K562 (cell line): ENCODE measurements around the gene MND1. TPM values are rescaled to one million over a fixed set of nuclear protein-coding genes. Genes with fewer than 3 reads are reported as not detected.

Experiments used
- ATAC-seq: fragments of 200-7000 bp; cut with Tn5 transposase; 3 replicates; pipeline ENCODE4 v1.9.1; 2020; ENCODE audit warnings: moderate library complexity
- BruUV-seq: library from RNA; stranded (reverse); fragments of 400-500 nt; replicated peaks from 2 replicates; lab custom pipeline; 2021; lab: Mats Ljungman, UMichigan
- CTCF ChIA-PET: fragments of 300-600 bp; formaldehyde crosslinking; extraction: SDS; loops from one replicate; lab custom pipeline; 2021; ENCODE audit warnings: low intra/inter-chr PET ratio; lab: Yijun Ruan, JAX
- POLR2A ChIA-PET: fragments of 300-600, 350-650 bp; sonication (Branson Sonifier 250); formaldehyde crosslinking; extraction: SDS; loops from one replicate; lab custom pipeline; 2021; ENCODE audit warnings: antibody characterized with exemption, inconsistent platforms; lab: Yijun Ruan, JAX
- DNase-seq, 4 experiments: peaks; one replicate each; pipeline versions ENCODE4 v3.0.0 to v3.0.0-alpha.2; 2011 to 2018; ENCODE audit warnings: low spot score in 3 of 4, mixed read lengths in 3 of 4; ENCODE audit errors: extremely low read depth in 1 of 4
- FAIRE-seq: peaks from 2 replicates; lab custom pipeline; 2011; peaks lifted over from hg19 to GRCh38; lab: Jason Lieb, UNC
- H2AFZ ChIP-seq: 2 replicates; pipeline ENCODE4 v1.6.0; 2011; ENCODE audit warnings: low read depth, low read length, control low read depth, inconsistent platforms
- H3K27ac ChIP-seq: fragments of 200-600 bp; 3 replicates; pipeline ENCODE4 v1.8.0; 2011; ENCODE audit warnings: low read depth, mild to moderate bottlenecking, control low read depth, inconsistent platforms, low read length, moderate library complexity, mixed read lengths; ENCODE audit errors: extremely low read depth
- H3K27me3 ChIP-seq, 2 experiments: fragments of 300-600 bp in 1 of 2; 2 replicates in 1 of 2; 3 replicates in 1 of 2; pipeline versions ENCODE4 v1.6.0 to v1.8.0; 2011; ENCODE audit warnings: inconsistent platforms in 2 of 2, low read length in 2 of 2, mild to moderate bottlenecking in 1 of 2, mixed read lengths in 1 of 2, moderate library complexity in 1 of 2; ENCODE audit not compliant: control insufficient read depth in 2 of 2, insufficient read depth in 2 of 2
- H3K36me3 ChIP-seq: fragments of 300-600 bp; 3 replicates; pipeline ENCODE4 v1.8.0; 2011; ENCODE audit warnings: mild to moderate bottlenecking, low read length, inconsistent platforms; ENCODE audit not compliant: control insufficient read depth, insufficient read depth
- H3K4me1 ChIP-seq, 2 experiments: fragments of 200-600 bp in 1 of 2; replicated peaks in 1 of 2; 2 replicates in 1 of 2; 3 replicates in 1 of 2; pipeline versions ENCODE4 v1.5.1 to v1.8.0; 2011; ENCODE audit warnings: inconsistent platforms in 2 of 2, low read length in 2 of 2, mild to moderate bottlenecking in 1 of 2, mixed read lengths in 1 of 2, moderate library complexity in 1 of 2; ENCODE audit not compliant: control insufficient read depth in 2 of 2, insufficient read depth in 2 of 2
- H3K4me2 ChIP-seq: 2 replicates; pipeline ENCODE4 v1.6.1; 2011; ENCODE audit warnings: low read length, control low read depth, inconsistent platforms, mixed read lengths; ENCODE audit not compliant: insufficient read depth
- H3K4me3 ChIP-seq: fragments of 200-600 bp; sonication (generic), shearing (Covaris generic); 2 replicates; pipeline ENCODE4 v1.5.1; 2016; ENCODE audit warnings: control low read depth, inconsistent platforms
- H3K79me2 ChIP-seq: fragments of 200-600 bp; 3 replicates; pipeline ENCODE4 v1.8.0; 2011; ENCODE audit warnings: low read length, inconsistent platforms; ENCODE audit not compliant: control insufficient read depth, insufficient read depth
- H3K9ac ChIP-seq, 2 experiments: 2 replicates each; pipeline versions ENCODE4 v1.6.0 to v1.6.1; 2011; ENCODE audit warnings: low read depth in 2 of 2, low read length in 2 of 2, control low read depth in 1 of 2, inconsistent platforms in 1 of 2, mild to moderate bottlenecking in 1 of 2, mixed read lengths in 1 of 2; ENCODE audit not compliant: insufficient read depth in 1 of 2
- H3K9me1 ChIP-seq: one replicate; pipeline ENCODE4 v1.6.0; 2011; ENCODE audit warnings: inconsistent platforms, mild to moderate bottlenecking, low read length, moderate library complexity; ENCODE audit not compliant: control insufficient read depth, insufficient read depth
- H3K9me3 ChIP-seq: replicated peaks from 2 replicates; pipeline ENCODE4 v1.5.1; 2011; ENCODE audit warnings: low read depth, low read length, inconsistent platforms; ENCODE audit not compliant: control insufficient read depth, insufficient read depth
- H4K20me1 ChIP-seq: replicated peaks from 2 replicates; pipeline ENCODE4 v1.6.1; 2011; ENCODE audit warnings: low read length, inconsistent platforms, mixed read lengths; ENCODE audit not compliant: control insufficient read depth, insufficient read depth
- ARNT ChIP-seq, 2 experiments: fragments of 450-650 bp; IDR thresholded peaks; 2 replicates each; pipeline ENCODE4 v1.6.1; 2016; ENCODE audit warnings: mild to moderate bottlenecking in 1 of 2
- CBFB ChIP-seq: sonication (generic); formaldehyde crosslinking; IDR thresholded peaks from 2 replicates; pipeline ENCODE4 v1.4.0; 2020; ENCODE audit warnings: mild to moderate bottlenecking, missing genetic modification reagents
- CSDE1 ChIP-seq, 2 experiments: fragments of 450-650 bp; IDR thresholded peaks; 2 replicates each; pipeline ENCODE4 v1.6.1; 2016; ENCODE audit warnings: mild to moderate bottlenecking in 1 of 2
- FOXJ2 ChIP-seq: fragments of 200-800 bp; sonication (Bioruptor generic); IDR thresholded peaks from 2 replicates; pipeline ENCODE4 v1.6.1; 2016; ENCODE audit warnings: missing genetic modification characterization, missing compliant biosample characterization
- HNRNPL ChIP-seq: fragments of 200-400 bp; formaldehyde crosslinking; IDR thresholded peaks from 2 replicates; pipeline ENCODE4 v1.6.1; 2017; ENCODE audit warnings: low read depth, mild to moderate bottlenecking, low read length
- MNT ChIP-seq, 2 experiments: fragments of 450-650 bp; conservative IDR thresholded peaks; 2 replicates each; pipeline ENCODE4 v1.6.1; 2017; ENCODE audit warnings: mild to moderate bottlenecking in 2 of 2, moderate library complexity in 2 of 2
- MTF1 ChIP-seq: fragments of 250-450 bp; sonication (Bioruptor Pico); IDR thresholded peaks from 2 replicates; pipeline ENCODE4 v1.9.0; 2021; ENCODE audit warnings: moderate library complexity, mild to moderate bottlenecking, inconsistent platforms, borderline replicate concordance
- PCBP2 ChIP-seq: fragments of 200-400 bp; formaldehyde crosslinking; IDR thresholded peaks from 2 replicates; pipeline ENCODE4 v1.6.1; 2018; ENCODE audit warnings: low read length, low read depth, mild to moderate bottlenecking, moderate library complexity; ENCODE audit not compliant: poor library complexity, severe bottlenecking
- PTRF ChIP-seq: fragments of 450-650 bp; IDR thresholded peaks from 2 replicates; pipeline ENCODE4 v1.6.1; 2016; ENCODE audit warnings: mild to moderate bottlenecking, missing genetic modification characterization, missing compliant biosample characterization
- STAT5B ChIP-seq: fragments of 250-450 bp; sonication (Bioruptor Pico); IDR thresholded peaks from 2 replicates; pipeline ENCODE4 v1.8.0; 2021; ENCODE audit warnings: mild to moderate bottlenecking, inconsistent platforms
- ZNF311 ChIP-seq: fragments of 250-450 bp; sonication (Bioruptor Pico); IDR thresholded peaks from 2 replicates; pipeline ENCODE4 v1.4.0; 2020; ENCODE audit warnings: mild to moderate bottlenecking, moderate library complexity
- WGBS: fragments of 100-300 bp; shearing (Covaris generic); methylation state at CpG from one replicate; pipeline ENCODE4 v1.1.6; 2016; ENCODE audit warnings: low coverage, mixed read lengths; ENCODE audit not compliant: insufficient coverage; ENCODE audit errors: missing lambda C conversion rate; 5-methylcytosine and 5-hydroxymethylcytosine counted together
- in situ Hi-C: fragments of 300-500 bp; cut with MboI; formaldehyde crosslinking; loops from 4 replicates; pipeline ENCODE4 v1.15.0; 2018; ENCODE audit warnings: inconsistent platforms, mixed read lengths
- intact Hi-C: fragments of 100-400 bp; cut with micrococcal nuclease; formaldehyde crosslinking; loops from 2 replicates; pipeline ENCODE4 v1.14.2; 2022
- polyA plus RNA-seq, 8 experiments: library from polyadenylated mRNA; depleted of rRNA in 4 of 8; stranded (reverse) in 5 of 8; unstranded in 3 of 8; fragments of >200 nt; fragmentation: Nextera tagmentation in 2 of 8; fragmentation: Illumina TruSeq in 1 of 8; extraction: Ambion mirVana in 2 of 8; extraction: Trizol in 1 of 8; gene quantifications; 2 replicates each; pipeline versions ENCODE4 v1.2.1 to v1.2.3, GENCODE V29; 2011 to 2014; ENCODE audit warnings: inconsistent platforms in 1 of 8, missing spikeins in 1 of 8
- total RNA-seq, 7 experiments: library from RNA; depleted of rRNA in 6 of 7; stranded (reverse); fragments of >200 nt in 6 of 7; fragmentation: Illumina TruSeq in 2 of 7; extraction: Trizol in 2 of 7; gene quantifications; 2 replicates each; pipeline versions ENCODE4 v1.2.1 to v1.2.3, GENCODE V29; 2011 to 2021; ENCODE audit warnings: low replicate concordance in 1 of 7
- TF ChIP-seq, protein P1 (sequence below): sonication (generic); formaldehyde crosslinking; IDR thresholded peaks from 2 replicates; pipeline ENCODE4 v1.8.0; 2022; ENCODE audit warnings: missing genetic modification reagents, mild to moderate bottlenecking, moderate library complexity, borderline replicate concordance
- TF ChIP-seq, protein P2 (sequence below): sonication (generic); formaldehyde crosslinking; IDR thresholded peaks from 2 replicates; pipeline ENCODE4 v1.8.0; 2022; ENCODE audit warnings: mild to moderate bottlenecking, missing genetic modification reagents

MND1 gene
- total and polyA plus RNA-seq, 9 of the 15 experiments (the other 6 are each of a cell fraction or from before 2014, with no cell fraction given), result 35.3 to 94.1 (median 59.9) TPM

GRCh38 chr4:153458969-153459368 is 114.5 kb downstream of the MND1 start:
- intact Hi-C loops, result no loop called here
- Histone ChIP-seq H3K36me3 (no peaks in the 10 kb centered on the region), H3K9me1 (peaks cover 3% of the 10 kb centered on the region), H3K4me3 (no peak overlapping the region), H3K27me3 (no peaks in the 10 kb centered on the region), H3K9ac (no peak overlapping the region), H3K9me3 (no peaks in the 10 kb centered on the region), H2AFZ (no peak overlapping the region), H4K20me1 (no peaks in the 10 kb centered on the region), H3K79me2 (no peaks in the 10 kb centered on the region), H3K4me2 (no peak overlapping the region), H3K27ac (no peak overlapping the region), H3K4me1 (peaks cover 7 to 9% of the 10 kb centered on the region in 2 experiments; a peak in 4 of 5 replicates)
- no peak for ATAC-seq
- no peak for DNase-seq
- FAIRE-seq, result no peak
- TF ChIP-seq CBFB (CRISPR knock-in tag), result no peak
- TF ChIP-seq FOXJ2 (tag), result no peak
- TF ChIP-seq MTF1 (CRISPR knock-in tag), result no peak
- TF ChIP-seq, protein P1, sequence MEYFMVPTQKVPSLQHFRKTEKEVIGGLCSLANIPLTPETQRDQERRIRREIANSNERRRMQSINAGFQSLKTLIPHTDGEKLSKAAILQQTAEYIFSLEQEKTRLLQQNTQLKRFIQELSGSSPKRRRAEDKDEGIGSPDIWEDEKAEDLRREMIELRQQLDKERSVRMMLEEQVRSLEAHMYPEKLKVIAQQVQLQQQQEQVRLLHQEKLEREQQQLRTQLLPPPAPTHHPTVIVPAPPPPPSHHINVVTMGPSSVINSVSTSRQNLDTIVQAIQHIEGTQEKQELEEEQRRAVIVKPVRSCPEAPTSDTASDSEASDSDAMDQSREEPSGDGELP (CRISPR knock-in tag), result no peak
- TF ChIP-seq, protein P2, sequence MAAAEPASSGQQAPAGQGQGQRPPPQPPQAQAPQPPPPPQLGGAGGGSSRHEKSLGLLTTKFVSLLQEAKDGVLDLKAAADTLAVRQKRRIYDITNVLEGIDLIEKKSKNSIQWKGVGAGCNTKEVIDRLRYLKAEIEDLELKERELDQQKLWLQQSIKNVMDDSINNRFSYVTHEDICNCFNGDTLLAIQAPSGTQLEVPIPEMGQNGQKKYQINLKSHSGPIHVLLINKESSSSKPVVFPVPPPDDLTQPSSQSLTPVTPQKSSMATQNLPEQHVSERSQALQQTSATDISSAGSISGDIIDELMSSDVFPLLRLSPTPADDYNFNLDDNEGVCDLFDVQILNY (CRISPR knock-in tag), result no peak
- no peak for TF ChIP-seq STAT5B (CRISPR knock-in tag)
- no peak for TF ChIP-seq ARNT (IDR thresholded peaks at IDR 0.05)
- no peak for TF ChIP-seq PCBP2
- no peak for TF ChIP-seq MNT (conservative IDR thresholded peaks at IDR 0.05)
- TF ChIP-seq ZNF311, result no peak
- TF ChIP-seq PTRF, result no peak
- TF ChIP-seq HNRNPL, result no peak
- no peak for TF ChIP-seq CSDE1 (IDR thresholded peaks at IDR 0.05)
- ChIA-PET POLR2A (no interaction called here), CTCF (no interaction called here)
- in situ Hi-C loops, result no loop called here
- WGBS, result 18% methylated on average over 1 of the region's 1 CpG
- no TSS peak for BruUV-seq
